Transverse colon (tissue), 3 donors: Measurements from ENCODE around the gene RPL11.

Experiments used
- CTCF ChIP-seq, 5 experiments: fragments of 200-600 bp in 3 of 5; fragments of 450-650 bp in 2 of 5; sonication (generic) in 3 of 5; IDR thresholded peaks; 1 replicate in 2 of 5; 2 replicates in 3 of 5; pipeline ENCODE4 v1.5.1; 2016 to 2017; ENCODE audit warnings: antibody characterized with exemption in 5 of 5, inconsistent platforms in 3 of 5, mild to moderate bottlenecking in 2 of 5, moderate library complexity in 1 of 5
- EP300 ChIP-seq: sonication (generic); formaldehyde crosslinking; IDR thresholded peaks from one replicate; pipeline ENCODE4 v1.6.1; 2017; ENCODE audit warnings: antibody characterized with exemption, low read depth
- POLR2A ChIP-seq: fragments of 450-650 bp; IDR thresholded peaks from one replicate; pipeline ENCODE4 v1.6.1; 2016; ENCODE audit warnings: antibody characterized with exemption, mild to moderate bottlenecking, moderate library complexity

GRCh38 chr1:23692308-23692871 lies 784 bp downstream of the RPL11 start:
- TF ChIP-seq POLR2A = no peak
- TF ChIP-seq CTCF (IDR thresholded peaks at IDR 0.05) = no peak
- TF ChIP-seq EP300 = no peak
